ENCODE data around the gene SPARCL1.

DNA sequence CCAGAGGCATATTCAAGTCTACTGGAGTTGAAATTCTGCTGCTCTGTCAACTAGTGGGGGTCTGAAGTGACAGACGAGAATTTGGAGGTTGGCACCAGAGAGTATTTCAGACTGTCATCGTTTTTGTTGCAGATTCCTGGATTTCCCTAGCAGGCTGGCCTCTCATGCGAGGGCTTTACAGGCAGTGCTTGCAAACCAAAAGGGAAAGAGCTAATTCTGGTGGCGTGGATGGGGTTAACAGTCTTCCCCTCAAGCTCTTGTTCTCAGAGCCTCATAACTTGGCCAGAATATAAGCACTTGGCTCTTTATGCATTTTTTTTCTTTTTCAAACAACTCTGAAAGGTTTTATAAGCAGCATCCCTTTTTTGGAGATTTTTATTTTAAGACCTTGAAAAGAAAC, at the start of gene SPARCL1:
- TF ChIP-seq CTCF (IDR thresholded peaks at IDR 0.05) (no peak), ZFX (IDR thresholded peaks at IDR 0.05; ENCODE audit: borderline replicate concordance) (no peak)

Measured in 22Rv1 (cell line).